Subcutaneous adipose tissue (tissue), 4 donors: ENCODE data around the gene SKAP1. TPM values are rescaled to one million over a fixed set of nuclear protein-coding genes. Genes with fewer than 3 reads are reported as not detected.

Experiments
- total RNA-seq, 4 donors: library from RNA; depleted of rRNA; stranded (reverse); fragments of >200 nt; gene quantifications; one replicate each; pipeline ENCODE4 v1.1.0, GENCODE V29; 2016
- TF ChIP-seq, protein P1 (sequence below): fragments of 450-650 bp; IDR thresholded peaks from one replicate; pipeline ENCODE4 v1.5.1; 2016; ENCODE audit warnings: low read depth, mild to moderate bottlenecking, control low read depth, antibody characterized with exemption, moderate library complexity

The SKAP1 gene
- total RNA-seq, 4 donors from 2014 or later: 2.5 to 3.9 (median 3.1) TPM; not detected in 1

DNA sequence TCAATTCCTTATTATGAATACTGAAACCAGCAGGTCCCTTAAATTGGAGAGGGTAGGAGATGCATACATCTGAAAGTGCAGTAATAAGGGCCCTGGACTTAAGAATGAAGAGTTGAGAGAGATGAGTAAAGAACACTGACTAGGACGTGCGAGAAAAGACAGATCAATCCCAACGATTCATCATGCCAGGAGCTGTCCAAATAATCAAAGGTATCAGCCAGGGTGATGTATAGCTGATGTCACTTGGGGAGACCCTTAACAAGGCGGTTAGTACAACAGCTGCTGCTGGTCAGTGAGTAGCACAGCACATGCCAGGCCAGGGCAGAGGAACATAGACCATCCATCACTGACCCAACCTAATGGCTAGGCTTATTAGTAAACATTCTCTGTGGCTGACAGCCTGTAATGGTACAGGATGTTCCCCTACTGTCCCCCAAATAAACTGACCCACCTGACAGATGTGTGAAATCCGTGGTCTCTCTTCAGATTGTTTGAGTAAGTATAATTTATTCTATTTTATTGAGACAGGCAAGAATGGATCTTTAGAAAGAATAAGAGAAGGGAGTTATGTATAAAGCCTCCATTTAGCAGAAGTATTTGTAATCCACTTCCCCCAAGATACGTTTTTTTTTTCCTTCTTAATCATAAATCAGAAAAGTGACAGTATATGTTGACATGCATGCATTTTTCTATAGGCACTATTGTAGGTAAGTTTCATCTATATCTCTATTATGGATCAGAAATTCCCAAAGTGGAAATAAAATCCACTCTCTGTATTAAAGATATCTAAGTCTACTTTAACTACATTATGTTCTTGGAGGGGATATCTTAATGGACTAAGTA, 204.1 kb downstream of the SKAP1 start:
- TF ChIP-seq, protein P1, sequence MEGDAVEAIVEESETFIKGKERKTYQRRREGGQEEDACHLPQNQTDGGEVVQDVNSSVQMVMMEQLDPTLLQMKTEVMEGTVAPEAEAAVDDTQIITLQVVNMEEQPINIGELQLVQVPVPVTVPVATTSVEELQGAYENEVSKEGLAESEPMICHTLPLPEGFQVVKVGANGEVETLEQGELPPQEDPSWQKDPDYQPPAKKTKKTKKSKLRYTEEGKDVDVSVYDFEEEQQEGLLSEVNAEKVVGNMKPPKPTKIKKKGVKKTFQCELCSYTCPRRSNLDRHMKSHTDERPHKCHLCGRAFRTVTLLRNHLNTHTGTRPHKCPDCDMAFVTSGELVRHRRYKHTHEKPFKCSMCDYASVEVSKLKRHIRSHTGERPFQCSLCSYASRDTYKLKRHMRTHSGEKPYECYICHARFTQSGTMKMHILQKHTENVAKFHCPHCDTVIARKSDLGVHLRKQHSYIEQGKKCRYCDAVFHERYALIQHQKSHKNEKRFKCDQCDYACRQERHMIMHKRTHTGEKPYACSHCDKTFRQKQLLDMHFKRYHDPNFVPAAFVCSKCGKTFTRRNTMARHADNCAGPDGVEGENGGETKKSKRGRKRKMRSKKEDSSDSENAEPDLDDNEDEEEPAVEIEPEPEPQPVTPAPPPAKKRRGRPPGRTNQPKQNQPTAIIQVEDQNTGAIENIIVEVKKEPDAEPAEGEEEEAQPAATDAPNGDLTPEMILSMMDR: no peak

GRCh38 chr17:48223945-48224344, 206.1 kb downstream of the SKAP1 start:
- TF ChIP-seq, protein P1: no peak

DNA sequence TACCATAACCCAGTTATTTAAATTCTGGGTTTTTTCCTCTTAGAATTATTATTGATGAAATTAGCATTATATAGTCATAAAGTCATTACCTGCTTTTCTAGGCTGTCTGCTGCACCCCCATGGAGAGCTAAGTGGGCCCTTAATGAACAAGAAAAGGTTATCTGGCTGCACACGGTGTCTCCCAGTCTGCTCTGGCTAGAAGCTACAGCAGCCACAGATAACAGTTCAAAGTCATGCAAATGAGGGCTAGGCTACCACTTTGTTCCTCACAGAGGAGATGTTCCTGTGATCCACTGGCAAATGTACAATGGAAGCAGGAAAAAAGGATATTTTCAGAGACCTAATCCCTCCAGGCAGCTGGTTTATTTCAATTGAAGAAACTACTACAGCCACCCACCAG, 210.4 kb downstream of the SKAP1 start:
- TF ChIP-seq, protein P1: no peak

- TF ChIP-seq, protein P1: no peak
These were observed 214.4 kb downstream of the SKAP1 start for GRCh38 chr17:48215583-48216139.

DNA sequence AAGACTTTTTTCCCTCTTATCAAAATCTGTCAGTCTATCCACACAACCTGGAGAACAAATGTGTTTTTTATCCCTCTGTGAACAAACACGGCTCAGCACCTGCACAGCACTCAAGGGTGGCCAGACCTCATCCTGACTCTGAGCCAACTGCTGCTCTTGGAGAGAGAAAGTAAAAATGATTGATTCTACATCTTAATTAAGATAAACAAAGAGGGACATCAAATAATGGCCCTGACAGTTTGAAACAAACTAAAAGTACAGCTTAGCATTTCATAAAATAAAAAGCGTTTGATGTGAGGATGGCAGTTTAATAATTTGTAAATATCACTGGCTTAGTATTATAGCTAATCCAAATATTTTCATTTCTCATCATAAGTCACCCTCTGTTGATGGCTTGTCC, 216.2 kb downstream of the SKAP1 start:
- TF ChIP-seq, protein P1: no peak

DNA sequence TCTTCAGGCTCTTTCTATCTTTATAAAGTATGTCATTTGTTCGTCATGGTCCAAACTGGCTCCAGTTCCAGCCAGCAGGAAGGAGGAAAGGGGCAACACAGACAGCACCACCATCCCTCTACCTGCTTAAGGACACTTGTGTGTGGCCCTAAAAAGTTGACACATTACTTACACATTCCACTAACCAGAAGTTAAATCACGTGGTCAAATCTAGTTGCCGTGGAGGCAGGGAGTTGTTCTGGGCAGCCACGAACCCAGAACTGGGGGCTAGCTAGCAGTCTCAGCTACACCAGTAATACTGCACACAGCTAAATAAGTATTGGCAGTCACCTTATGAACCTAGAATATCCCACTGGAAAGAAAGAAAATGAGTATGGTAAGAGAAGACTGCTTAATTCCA, 218.2 kb downstream of the SKAP1 start:
- TF ChIP-seq, protein P1: no peak

- TF ChIP-seq, protein P1: no peak
These were observed 219.0 kb downstream of the SKAP1 start for GRCh38 chr17:48211011-48211410.
